Activated CD8-positive, alpha-beta memory T cell treated with anti-CD3 and anti-CD28 coated beads, Interleukin-2, amount 10 ng/mL, durations not matched to agents 7 days and 5 days (primary cell): ENCODE data around the gene ZDHHC3. TPM values are rescaled to one million over a fixed set of nuclear protein-coding genes. Genes with fewer than 3 reads are reported as not detected.
"Not testable (repeated sequence)": the region's sequence is repeated elsewhere in the genome, so short reads cannot be mapped to it uniquely, and the experiment has no call there.

Experiments used
- ATAC-seq: fragments of 150-1000 bp; cut with Tn5 transposase; one replicate; pipeline ENCODE4 v1.10.0; 2021; ENCODE audit warnings: moderate library complexity
- CTCF ChIA-PET: fragments of 350-600 bp; sonication (Branson Sonifier 250); formaldehyde crosslinking; loops from one replicate; lab custom pipeline; 2021; ENCODE audit warnings: antibody characterized with exemption; lab: Charles Lee
- DNase-seq: peaks from one replicate; pipeline ENCODE4 v3.0.0-alpha.2; 2020
- H3K27ac Mint-ChIP-seq: one replicate; pipeline ENCODE4 v1.8.0; 2021; ENCODE audit warnings: mild to moderate bottlenecking, mixed read lengths
- H3K27me3 Mint-ChIP-seq: one replicate; pipeline ENCODE4 v1.8.0; 2021; ENCODE audit warnings: mixed read lengths
- H3K36me3 Mint-ChIP-seq: one replicate; pipeline ENCODE4 v1.8.0; 2021; ENCODE audit warnings: mild to moderate bottlenecking, mixed read lengths
- H3K4me1 Mint-ChIP-seq: one replicate; pipeline ENCODE4 v1.8.0; 2021; ENCODE audit warnings: mixed read lengths
- H3K4me3 Mint-ChIP-seq: one replicate; pipeline ENCODE4 v1.8.0; 2021; ENCODE audit warnings: mild to moderate bottlenecking, moderate library complexity, mixed read lengths
- H3K9me3 Mint-ChIP-seq: one replicate; pipeline ENCODE4 v1.8.0; 2022; ENCODE audit warnings: low read depth, mixed read lengths
- total RNA-seq, 2 experiments: library from RNA; stranded (reverse); gene quantifications; one replicate each; pipeline ENCODE4 v1.2.3, GENCODE V29; 2021

The ZDHHC3 gene
- total RNA-seq, 2 experiments from 2014 or later = 54.0 to 54.9 TPM

- CTCF ChIA-PET = no interaction called here
- Mint-ChIP-seq H3K36me3 (peaks cover 9% of the 10 kb centered on the region), H3K4me3 (no peak overlapping the region), H3K27ac (no peak overlapping the region), H3K27me3 (no peaks in the 10 kb centered on the region), H3K4me1 (peaks cover 9% of the 10 kb centered on the region), H3K9me3 (no peaks in the 10 kb centered on the region)
- DNase-seq = no peak
- no peak for ATAC-seq
These were observed 21.7 kb downstream of the ZDHHC3 start for GRCh38 chr3:44954304-44954703.

DNA sequence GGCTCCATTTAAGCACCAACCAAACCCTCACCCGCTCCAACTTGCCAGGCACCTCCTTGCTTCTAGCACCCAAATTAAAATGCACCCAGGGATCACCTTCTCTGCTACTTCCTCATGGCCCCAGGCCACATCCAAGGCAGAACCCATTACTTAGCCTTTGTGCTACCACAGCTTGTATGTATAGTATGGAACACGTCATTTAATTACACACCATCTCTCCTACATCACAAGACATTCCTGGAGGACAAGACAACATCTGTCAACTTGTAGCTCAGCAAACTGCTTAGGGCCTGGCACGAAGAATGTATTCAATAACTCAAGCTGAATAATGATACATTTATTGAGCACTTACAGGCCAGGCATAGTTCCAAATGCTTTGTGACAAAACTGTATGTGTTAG, 23.3 kb downstream of the ZDHHC3 start:
- peaks cover 7% of the 10 kb centered on the region for H3K36me3 Mint-ChIP-seq
- no peak for ATAC-seq

GRCh38 chr3:44950275-44950734, 25.7 kb downstream of the ZDHHC3 start:
- H3K9me3 Mint-ChIP-seq = no peaks in the 10 kb centered on the region
- H3K4me1 Mint-ChIP-seq = peaks cover 4% of the 10 kb centered on the region
- CTCF ChIA-PET = no interaction called here
- H3K27ac Mint-ChIP-seq = no peak overlapping the region
- H3K4me3 Mint-ChIP-seq = no peak overlapping the region
- peaks cover 4% of the 10 kb centered on the region for H3K36me3 Mint-ChIP-seq
- H3K27me3 Mint-ChIP-seq = no peaks in the 10 kb centered on the region
- DNase-seq (no peak), ATAC-seq (no peak)

More for the DNA sequence above, 23.3 kb downstream of the ZDHHC3 start:
- DNase-seq = no peak
- CTCF ChIA-PET = no interaction called here
- Mint-ChIP-seq H3K9me3 (no peaks in the 10 kb centered on the region), H3K27ac (no peak overlapping the region), H3K4me3 (no peak overlapping the region), H3K4me1 (peaks cover 9% of the 10 kb centered on the region), H3K27me3 (no peaks in the 10 kb centered on the region)

DNA sequence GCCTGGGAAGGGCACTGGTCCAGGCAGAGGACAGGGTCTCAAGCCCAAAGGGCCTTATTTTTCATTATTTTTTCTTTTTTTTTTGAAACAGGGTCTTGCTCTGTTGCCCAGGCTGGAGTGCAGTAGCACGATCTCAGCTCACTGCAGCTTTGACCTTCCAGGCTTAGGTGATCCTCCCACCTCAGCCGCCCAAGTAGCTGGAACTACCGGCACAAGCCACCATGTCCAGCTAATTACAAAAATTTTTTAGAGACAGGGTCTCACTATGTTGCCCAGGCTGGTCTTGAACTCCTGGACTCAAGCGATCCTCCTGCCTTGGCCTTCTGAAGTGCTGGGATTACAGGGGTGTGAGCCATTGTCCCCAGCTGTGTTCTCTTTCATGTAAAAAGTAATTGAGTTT, 26.2 kb downstream of the ZDHHC3 start:
- ATAC-seq, H3K27me3 Mint-ChIP-seq, H3K27ac Mint-ChIP-seq, H3K4me1 Mint-ChIP-seq, H3K4me3 Mint-ChIP-seq, H3K36me3 Mint-ChIP-seq, DNase-seq, H3K9me3 Mint-ChIP-seq: not testable (repeated sequence)
- CTCF ChIA-PET = interaction anchor here (1.3 kb wide), 1 partner anchor 35 kb away, joined by 3 read pairs; no protein-coding TSS in a partner anchor

GRCh38 chr3:44948239-44948638, 27.7 kb downstream of the ZDHHC3 start:
- Mint-ChIP-seq H3K4me1 (no peaks in the 10 kb centered on the region), H3K4me3 (no peak overlapping the region), H3K36me3 (peaks cover 4% of the 10 kb centered on the region), H3K27me3 (no peaks in the 10 kb centered on the region), H3K9me3 (no peaks in the 10 kb centered on the region), H3K27ac (no peak overlapping the region)
- CTCF ChIA-PET = interaction anchor here (0.6 kb wide), 1 partner anchor 501 kb away, joined by 3 read pairs; no protein-coding TSS in a partner anchor
- ATAC-seq (no peak), DNase-seq (no peak)

DNA sequence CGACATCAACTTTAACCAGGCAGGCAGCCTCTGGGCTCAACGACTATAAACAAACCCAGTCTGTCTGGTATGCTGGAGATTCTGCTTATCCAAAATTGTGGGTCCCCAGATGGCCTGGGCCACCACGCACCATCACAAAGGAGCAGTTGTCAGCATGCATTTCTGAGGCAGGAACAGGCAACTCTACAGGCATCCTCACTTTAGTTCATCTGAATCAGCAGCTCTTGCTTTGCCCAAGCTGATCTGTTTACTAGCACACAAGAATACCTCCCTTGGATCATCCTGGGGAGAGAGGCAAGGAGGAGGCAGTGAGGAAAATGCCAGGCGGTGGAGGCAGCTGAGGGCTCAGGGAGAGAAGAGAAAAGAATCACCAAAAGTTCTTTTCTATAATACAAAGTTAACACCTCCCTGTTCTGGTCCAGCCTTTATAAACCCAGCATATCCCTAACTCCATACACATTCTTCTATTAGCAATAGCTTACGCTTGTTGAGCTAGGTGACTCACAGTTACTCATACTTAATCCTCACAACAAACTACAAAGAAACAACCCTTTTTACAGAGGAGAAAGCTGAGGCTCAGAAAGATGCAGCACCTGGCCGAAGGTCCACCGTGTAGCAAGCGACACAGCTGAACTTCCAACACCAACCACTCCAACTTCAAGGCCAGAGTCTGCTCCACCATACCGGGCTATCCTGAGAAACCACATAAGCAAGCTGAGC, 33.6 kb downstream of the ZDHHC3 start:
- peaks cover 7% of the 10 kb centered on the region for H3K36me3 Mint-ChIP-seq
- H3K4me1 Mint-ChIP-seq = no peaks in the 10 kb centered on the region
- H3K4me3 Mint-ChIP-seq = no peak overlapping the region
- H3K27ac Mint-ChIP-seq = no peak overlapping the region
- CTCF ChIA-PET = no interaction called here
- DNase-seq (no peak), ATAC-seq (no peak)
- H3K9me3 Mint-ChIP-seq = no peaks in the 10 kb centered on the region
- H3K27me3 Mint-ChIP-seq = no peaks in the 10 kb centered on the region

DNA sequence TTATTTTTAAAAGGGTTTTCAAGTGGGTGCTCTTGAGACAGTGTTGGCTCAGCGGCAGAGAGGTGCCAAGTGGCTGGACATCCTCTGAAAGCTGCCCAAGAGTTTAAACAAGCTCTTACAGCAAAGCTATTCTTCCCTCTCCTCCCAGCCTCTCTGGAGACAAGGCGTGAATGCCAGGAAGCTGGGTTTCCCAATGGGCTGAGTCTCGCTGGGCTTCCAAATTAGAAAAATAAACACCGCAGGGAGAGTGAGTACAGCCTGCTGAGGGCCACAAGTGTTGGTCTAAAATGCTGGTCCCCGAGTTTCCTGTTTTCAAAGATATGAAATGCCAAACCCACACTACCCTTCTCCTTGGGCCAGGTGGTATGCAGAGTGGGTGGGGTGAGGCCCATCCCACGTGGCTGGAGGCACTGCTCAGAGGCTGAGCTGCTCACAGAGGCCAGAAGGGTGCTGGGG, 36.4 kb downstream of the ZDHHC3 start:
- H3K4me3 Mint-ChIP-seq = no peak overlapping the region
- H3K36me3 Mint-ChIP-seq = peaks cover 16% of the 10 kb centered on the region
- no peaks in the 10 kb centered on the region for H3K9me3 Mint-ChIP-seq
- H3K4me1 Mint-ChIP-seq = no peaks in the 10 kb centered on the region
- no peak for DNase-seq
- no peaks in the 10 kb centered on the region for H3K27me3 Mint-ChIP-seq
- CTCF ChIA-PET = no interaction called here
- H3K27ac Mint-ChIP-seq = no peak overlapping the region
- no peak for ATAC-seq

- H3K27ac Mint-ChIP-seq = no peak overlapping the region
- no peaks in the 10 kb centered on the region for H3K27me3 Mint-ChIP-seq
- no peak for DNase-seq
- CTCF ChIA-PET = interaction anchor here (1.9 kb wide), 1 partner anchor 14 kb away, joined by 4 read pairs; no protein-coding TSS in a partner anchor
- no peak overlapping the region for H3K4me3 Mint-ChIP-seq
- ATAC-seq = no peak
- H3K36me3 Mint-ChIP-seq = peaks cover 29% of the 10 kb centered on the region
- H3K9me3 Mint-ChIP-seq = no peaks in the 10 kb centered on the region
- H3K4me1 Mint-ChIP-seq = peaks cover 11% of the 10 kb centered on the region
These were observed 42.7 kb downstream of the ZDHHC3 start for GRCh38 chr3:44932986-44933944.

GRCh38 chr3:44932271-44932670, 43.7 kb downstream of the ZDHHC3 start:
- H3K27me3 Mint-ChIP-seq = no peaks in the 10 kb centered on the region

GRCh38 chr3:44931791-44932190, 44.2 kb downstream of the ZDHHC3 start:
- H3K4me3 Mint-ChIP-seq = no peak overlapping the region
- no peaks in the 10 kb centered on the region for H3K9me3 Mint-ChIP-seq
- H3K27me3 Mint-ChIP-seq = no peaks in the 10 kb centered on the region
- no peak for ATAC-seq
- no peak overlapping the region for H3K27ac Mint-ChIP-seq
- peaks cover 26% of the 10 kb centered on the region for H3K36me3 Mint-ChIP-seq
- H3K4me1 Mint-ChIP-seq = peaks cover 11% of the 10 kb centered on the region
- CTCF ChIA-PET = interaction anchor here (1.5 kb wide), 1 partner anchor 18 kb away, joined by 4 read pairs; no protein-coding TSS in a partner anchor
- DNase-seq = no peak

More at GRCh38 chr3:44932271-44932670, 43.7 kb downstream of the ZDHHC3 start:
- H3K4me1 Mint-ChIP-seq = peaks cover 11% of the 10 kb centered on the region
- ATAC-seq (no peak), DNase-seq (no peak)
- H3K4me3 Mint-ChIP-seq = no peak overlapping the region
- H3K9me3 Mint-ChIP-seq = no peaks in the 10 kb centered on the region
- CTCF ChIA-PET = no interaction called here
- peaks cover 26% of the 10 kb centered on the region for H3K36me3 Mint-ChIP-seq
- no peak overlapping the region for H3K27ac Mint-ChIP-seq

DNA sequence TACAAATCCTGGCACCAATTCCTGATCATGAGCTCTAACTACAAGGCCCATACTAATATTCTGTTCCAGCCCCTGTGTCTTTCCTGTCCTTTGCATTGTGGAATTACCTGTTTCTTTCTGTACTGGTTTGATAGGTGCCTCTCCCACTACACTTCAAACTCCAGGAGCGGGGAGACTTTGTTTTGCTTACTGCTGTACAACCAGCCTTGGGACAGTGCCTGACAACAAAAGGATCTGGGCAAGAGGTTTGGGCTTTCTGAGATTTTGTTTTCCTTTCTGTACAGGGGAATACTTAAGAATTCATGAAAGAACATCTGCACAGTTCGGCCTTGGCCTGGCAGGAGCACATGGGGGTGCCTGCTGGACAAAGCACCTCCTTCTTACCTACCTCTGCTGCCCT, 45.1 kb downstream of the ZDHHC3 start:
- no peak overlapping the region for H3K27ac Mint-ChIP-seq
- H3K9me3 Mint-ChIP-seq = no peaks in the 10 kb centered on the region
- no peak overlapping the region for H3K4me3 Mint-ChIP-seq
- DNase-seq (no peak), ATAC-seq (no peak)
- CTCF ChIA-PET = interaction anchor here (1.5 kb wide), 1 partner anchor 17 kb away, joined by 4 read pairs; no protein-coding TSS in a partner anchor
- peaks cover 11% of the 10 kb centered on the region for H3K4me1 Mint-ChIP-seq
- peaks cover 25% of the 10 kb centered on the region for H3K36me3 Mint-ChIP-seq
- no peaks in the 10 kb centered on the region for H3K27me3 Mint-ChIP-seq

DNA sequence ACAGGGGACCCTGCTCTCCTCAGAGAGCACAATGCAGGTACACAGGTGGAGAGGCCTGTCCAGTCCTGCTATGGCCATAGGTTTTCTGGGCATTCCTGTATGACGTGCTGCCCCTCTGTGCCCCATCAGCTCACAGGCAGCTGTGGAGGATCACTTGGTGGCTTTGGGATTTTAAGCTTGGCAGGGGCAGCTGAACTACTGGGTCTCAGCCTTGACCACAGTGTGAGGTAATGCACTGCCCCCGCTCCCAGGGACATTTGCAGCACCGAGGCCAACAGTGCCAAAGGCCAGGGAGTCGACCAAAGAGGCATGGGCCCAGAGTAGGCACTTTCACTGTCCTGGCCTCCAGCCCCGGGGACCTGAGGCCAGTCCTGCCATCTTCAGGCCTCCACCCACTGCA, 46.2 kb downstream of the ZDHHC3 start:
- ATAC-seq (no peak), DNase-seq (no peak)
- Mint-ChIP-seq H3K27ac (no peak overlapping the region), H3K9me3 (no peaks in the 10 kb centered on the region), H3K36me3 (peaks cover 21% of the 10 kb centered on the region), H3K27me3 (no peaks in the 10 kb centered on the region), H3K4me3 (no peak overlapping the region), H3K4me1 (peaks cover 11% of the 10 kb centered on the region)
- CTCF ChIA-PET = no interaction called here

GRCh38 chr3:44927371-44927770, 48.6 kb downstream of the ZDHHC3 start:
- no peaks in the 10 kb centered on the region for H3K9me3 Mint-ChIP-seq
- ATAC-seq = no peak
- H3K36me3 Mint-ChIP-seq = peaks cover 12% of the 10 kb centered on the region
- no peaks in the 10 kb centered on the region for H3K4me1 Mint-ChIP-seq
- no peak for DNase-seq
- H3K27me3 Mint-ChIP-seq = no peaks in the 10 kb centered on the region
- H3K4me3 Mint-ChIP-seq = no peak overlapping the region
- CTCF ChIA-PET = no interaction called here
- no peak overlapping the region for H3K27ac Mint-ChIP-seq
